ENCODE measurements around the gene ACADSB.

DNA sequence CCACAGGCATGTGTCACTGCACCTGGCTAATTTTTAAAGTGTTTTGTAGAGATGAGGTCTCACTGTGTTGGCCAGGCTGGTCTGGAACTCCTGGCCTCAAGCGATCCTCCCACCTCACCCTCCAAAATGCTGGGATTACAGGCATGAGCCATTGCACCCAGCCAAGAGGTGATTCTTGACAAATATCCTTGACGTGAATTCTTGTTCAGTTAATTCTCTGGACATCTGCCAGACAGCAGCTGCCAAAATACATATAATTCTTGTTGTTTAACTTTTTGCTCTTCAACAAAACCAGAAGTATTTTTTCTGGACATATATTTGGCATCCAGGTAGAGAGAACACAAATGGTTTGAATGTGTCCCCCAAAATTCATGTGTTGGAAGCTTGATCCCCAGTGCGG lies 3.2 kb downstream of the ACADSB start:
- TF ChIP-seq, protein P1, sequence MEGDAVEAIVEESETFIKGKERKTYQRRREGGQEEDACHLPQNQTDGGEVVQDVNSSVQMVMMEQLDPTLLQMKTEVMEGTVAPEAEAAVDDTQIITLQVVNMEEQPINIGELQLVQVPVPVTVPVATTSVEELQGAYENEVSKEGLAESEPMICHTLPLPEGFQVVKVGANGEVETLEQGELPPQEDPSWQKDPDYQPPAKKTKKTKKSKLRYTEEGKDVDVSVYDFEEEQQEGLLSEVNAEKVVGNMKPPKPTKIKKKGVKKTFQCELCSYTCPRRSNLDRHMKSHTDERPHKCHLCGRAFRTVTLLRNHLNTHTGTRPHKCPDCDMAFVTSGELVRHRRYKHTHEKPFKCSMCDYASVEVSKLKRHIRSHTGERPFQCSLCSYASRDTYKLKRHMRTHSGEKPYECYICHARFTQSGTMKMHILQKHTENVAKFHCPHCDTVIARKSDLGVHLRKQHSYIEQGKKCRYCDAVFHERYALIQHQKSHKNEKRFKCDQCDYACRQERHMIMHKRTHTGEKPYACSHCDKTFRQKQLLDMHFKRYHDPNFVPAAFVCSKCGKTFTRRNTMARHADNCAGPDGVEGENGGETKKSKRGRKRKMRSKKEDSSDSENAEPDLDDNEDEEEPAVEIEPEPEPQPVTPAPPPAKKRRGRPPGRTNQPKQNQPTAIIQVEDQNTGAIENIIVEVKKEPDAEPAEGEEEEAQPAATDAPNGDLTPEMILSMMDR (IDR thresholded peaks at IDR 0.05) = no peak
- no peak for TF ChIP-seq EP300 (IDR thresholded peaks at IDR 0.05)

Measured in ovary (tissue), 3 donors.